NOMO-1 treated with dmso at 0.1 percent for 144 hours (cell line): ENCODE results near the gene GPR179.
"Not testable (repeated sequence)": the region's sequence is repeated elsewhere in the genome, so short reads cannot be mapped to it uniquely, and the experiment has no call there.

Experiments used
- DNase-seq: peaks from one replicate; lab custom pipeline; 2025; ENCODE audit not compliant: unreplicated experiment; lab: John Stamatoyannopoulos, UW

GPR179 gene

GRCh38 chr17:38322897-38323296 is 20.9 kb downstream of the GPR179 start:
- no peak for DNase-seq

- DNase-seq = no peak
Observed at GRCh38 chr17:38322156-38322779, 21.5 kb downstream of the GPR179 start.

DNA sequence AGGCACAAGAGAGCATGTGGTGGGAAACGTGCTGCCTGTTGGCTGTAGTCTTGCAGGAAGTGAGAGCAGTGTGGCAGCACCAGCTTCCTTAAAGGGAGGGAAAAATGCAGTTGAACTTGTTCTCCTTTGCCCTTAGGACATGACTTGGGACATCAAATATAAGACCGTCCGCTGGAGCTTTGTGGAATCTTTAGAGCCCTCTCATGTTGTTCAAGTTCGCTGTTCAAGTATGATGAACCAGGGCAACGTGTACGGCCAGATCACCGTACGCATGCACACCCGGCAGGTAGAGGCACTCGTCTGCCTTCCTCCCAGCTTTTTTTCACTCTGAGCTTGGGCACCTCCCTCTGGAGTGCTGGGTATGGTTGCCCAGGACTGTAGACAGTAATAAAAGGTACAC is 23.3 kb downstream of the GPR179 start:
- DNase-seq = no peak

DNA sequence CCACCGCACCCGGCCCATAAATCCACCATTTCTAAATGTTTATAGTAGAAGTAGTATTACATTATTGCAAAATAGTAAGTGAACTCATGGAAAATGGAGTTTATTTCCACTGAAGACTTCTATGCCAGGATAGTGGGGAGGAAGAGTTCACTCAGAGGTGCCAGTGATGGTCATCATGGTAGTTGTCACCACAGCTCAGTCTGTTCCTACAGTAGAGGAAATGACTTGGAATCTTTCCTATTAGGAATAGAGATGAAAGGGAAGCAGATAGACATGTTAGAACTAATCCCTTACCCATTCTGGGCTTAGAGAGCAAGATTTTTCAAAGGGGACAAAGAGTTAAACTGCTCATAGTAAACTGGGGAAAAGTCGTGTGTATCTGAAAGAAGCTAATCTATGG is 26.7 kb downstream of the GPR179 start:
- DNase-seq = no peak

GRCh38 chr17:38315497-38315896 is 28.3 kb downstream of the GPR179 start:
- no peak for DNase-seq

DNA sequence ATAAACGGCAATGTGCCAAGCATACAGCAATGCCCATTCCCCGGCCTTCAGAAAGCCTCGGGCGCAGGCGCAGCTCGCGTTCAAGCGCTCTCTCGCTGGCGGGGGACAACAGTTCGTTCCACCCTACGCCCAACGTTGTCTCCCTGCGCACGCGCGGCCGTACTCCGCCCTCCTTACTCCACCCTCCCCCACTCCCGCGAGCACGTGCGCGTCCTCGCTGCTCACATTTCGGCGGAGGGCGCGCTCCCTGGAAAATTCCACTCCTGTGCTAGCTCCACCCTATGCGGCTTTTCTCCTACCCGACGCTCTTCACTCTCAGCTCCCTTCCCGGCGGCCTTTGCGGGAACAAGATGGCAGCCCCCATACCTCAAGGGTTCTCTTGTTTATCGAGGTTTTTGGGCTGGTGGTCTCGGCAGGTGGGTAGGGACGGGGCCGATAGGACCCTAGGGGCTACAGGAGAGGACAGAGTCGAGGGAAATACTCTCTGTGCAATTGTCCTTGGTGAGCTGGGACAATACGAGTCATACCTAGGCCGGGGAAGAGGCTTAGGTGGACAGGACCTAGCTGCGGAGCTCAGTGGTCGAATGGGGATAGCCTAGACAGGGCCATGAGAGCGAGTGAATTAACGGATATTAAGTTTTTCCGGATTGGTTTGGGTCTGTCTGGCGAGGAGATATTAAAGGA is 46.8 kb downstream of the GPR179 start, which contains the start of gene MRPL45:
Gene MRPL45, plus strand, starts transcription at position 335 of the 684 bp plus-strand sequence. Its CDS starts 16 bp downstream, at position 351.
- DNase-seq = peak; percentile 94

GRCh38 chr17:38295602-38296365 is 48.0 kb downstream of the GPR179 start:
- not testable (repeated sequence) for DNase-seq

DNA sequence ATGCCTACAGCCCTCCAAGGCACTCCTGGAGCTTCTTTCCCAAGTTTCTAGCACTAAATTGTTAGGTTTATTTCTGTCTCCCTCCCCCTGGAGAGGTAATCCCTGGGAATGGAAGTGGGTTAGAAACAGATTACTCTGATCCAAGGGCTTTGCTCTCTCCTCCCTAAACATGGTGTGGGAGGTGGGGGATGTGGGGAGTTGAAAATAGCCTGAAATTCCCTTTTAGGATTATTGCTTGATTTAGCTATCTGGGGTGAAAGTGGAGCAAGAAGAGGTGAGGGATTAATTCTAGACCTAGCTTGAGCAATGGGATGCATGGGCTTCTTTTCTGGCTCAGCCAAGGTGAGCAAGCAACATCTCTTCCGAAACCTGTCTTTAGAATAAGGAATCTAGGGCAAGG is 54.0 kb downstream of the GPR179 start:
- not testable (repeated sequence) for DNase-seq

DNA sequence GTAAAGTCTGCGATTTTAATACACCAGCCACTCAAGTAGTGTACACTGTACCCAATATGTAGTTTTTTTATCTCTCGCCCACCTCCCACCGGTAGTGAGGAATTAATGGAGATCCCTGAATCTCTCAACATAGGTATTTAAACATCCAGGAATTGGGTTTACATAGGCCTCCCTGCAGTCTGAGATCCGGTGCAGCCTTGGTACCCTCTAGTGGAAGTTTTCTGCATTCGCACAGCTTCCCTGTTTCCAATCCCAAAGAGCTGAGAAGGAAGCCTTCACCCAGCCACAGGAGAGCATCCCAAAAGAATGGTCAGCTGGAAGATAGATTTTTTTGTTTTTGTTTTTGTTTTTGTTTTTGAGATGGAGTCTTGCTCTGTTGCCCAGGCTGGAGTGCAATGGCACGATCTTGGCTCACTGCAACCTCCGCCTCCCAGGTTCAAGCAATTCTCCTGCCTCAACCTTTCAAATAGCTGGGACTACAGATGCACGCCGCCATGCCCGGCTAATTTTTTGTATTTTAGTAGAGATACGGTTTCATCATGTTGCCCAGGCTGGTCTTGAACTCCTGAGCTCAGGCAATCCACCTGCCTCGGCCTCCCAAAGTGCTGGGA is 55.4 kb downstream of the GPR179 start:
- DNase-seq = not testable (repeated sequence)

- DNase-seq = not testable (repeated sequence)
Observed at GRCh38 chr17:38286501-38287091, 57.2 kb downstream of the GPR179 start.

DNA sequence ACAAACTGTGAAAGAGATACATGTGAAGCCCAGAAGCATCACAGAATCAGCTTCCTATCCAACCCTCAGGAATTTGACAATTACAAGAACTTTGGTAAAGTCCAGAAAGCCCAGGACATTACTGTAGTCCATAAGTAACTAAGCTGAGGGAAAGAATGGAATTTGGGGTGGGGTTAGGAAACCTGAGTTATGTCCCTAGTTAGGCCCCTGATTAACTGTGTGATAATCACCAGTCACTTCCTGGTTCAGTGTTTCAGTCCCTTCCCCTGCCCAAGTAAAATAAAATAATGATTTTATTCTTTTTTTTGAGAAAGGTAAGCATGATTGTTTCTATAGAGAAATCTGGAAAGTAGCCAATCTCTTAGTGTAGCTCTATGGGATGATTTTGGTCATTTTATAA is 57.8 kb downstream of the GPR179 start:
- DNase-seq = not testable (repeated sequence)
